Measurements from ENCODE around the gene TREX2. TPM values are rescaled to one million over a fixed set of nuclear protein-coding genes. Genes with fewer than 3 reads are reported as not detected.
"Not testable (repeated sequence)": the region's sequence is repeated elsewhere in the genome, so short reads cannot be mapped to it uniquely, and the experiment has no call there.

TREX2 gene
- total RNA-seq, 1 donor from 2014 or later, result 0.23 TPM

- no peak for DNase-seq (ENCODE audit: low spot score)
These were observed 35.0 kb downstream of the TREX2 start for GRCh38 chrX:153410888-153411254.

GRCh38 chrX:153410373-153410772, 35.5 kb downstream of the TREX2 start:
- no peak for DNase-seq (ENCODE audit: low spot score)
- no peak for ATAC-seq

More at GRCh38 chrX:153410888-153411254, 35.0 kb downstream of the TREX2 start:
- peak; percentile 4 for ATAC-seq

- ATAC-seq (peak; percentile 64), DNase-seq (ENCODE audit: low spot score) (peak; percentile 55)
These were observed 36.3 kb downstream of the TREX2 start for GRCh38 chrX:153409414-153410101.

- no peak for DNase-seq (ENCODE audit: low spot score)
- ATAC-seq, result no peak
These were observed 36.9 kb downstream of the TREX2 start for GRCh38 chrX:153408871-153409351.

- ATAC-seq, result no peak
- no peak for DNase-seq (ENCODE audit: low spot score)
These were observed 37.6 kb downstream of the TREX2 start for GRCh38 chrX:153408221-153408721.

- no peak for ATAC-seq
- no peak for DNase-seq (ENCODE audit: low spot score)
These were observed 38.1 kb downstream of the TREX2 start for GRCh38 chrX:153407736-153408135.

- DNase-seq (ENCODE audit: low spot score) (no peak), ATAC-seq (peak; percentile 62)
These were observed 39.0 kb downstream of the TREX2 start for GRCh38 chrX:153406903-153407302.

GRCh38 chrX:153406011-153406410, 39.8 kb downstream of the TREX2 start:
- DNase-seq (ENCODE audit: low spot score), result no peak
- no peak for ATAC-seq

GRCh38 chrX:153405426-153405825, 40.4 kb downstream of the TREX2 start:
- DNase-seq (ENCODE audit: low spot score) (no peak), ATAC-seq (no peak)

GRCh38 chrX:153404333-153404732, 41.5 kb downstream of the TREX2 start:
- not testable (repeated sequence) for DNase-seq (ENCODE audit: low spot score); ATAC-seq

- DNase-seq (ENCODE audit: low spot score), result no peak
- ATAC-seq, result no peak
These were observed 44.6 kb downstream of the TREX2 start, which contains the start of gene PNMA6E for GRCh38 chrX:153401133-153401764. PNMA6E (minus strand) TSS chrX:153401350; CDS start chrX:153398849, 2,501 bp downstream.

- DNase-seq (ENCODE audit: low spot score), result no peak
- ATAC-seq, result peak; percentile 34
These were observed 45.4 kb downstream of the TREX2 start for GRCh38 chrX:153400146-153401132.

- ATAC-seq (no peak), DNase-seq (ENCODE audit: low spot score) (no peak)
These were observed 47.4 kb downstream of the TREX2 start for GRCh38 chrX:153398275-153398960.

GRCh38 chrX:153397256-153397960, 48.4 kb downstream of the TREX2 start:
- no peak for DNase-seq (ENCODE audit: low spot score)

GRCh38 chrX:153396320-153397195, 49.3 kb downstream of the TREX2 start:
- ATAC-seq, result no peak

More at GRCh38 chrX:153397256-153397960, 48.4 kb downstream of the TREX2 start:
- ATAC-seq, result no peak

GRCh38 chrX:153395613-153396319, 50.1 kb downstream of the TREX2 start:
- DNase-seq (ENCODE audit: low spot score) (no peak), ATAC-seq (no peak)

More at GRCh38 chrX:153396320-153397195, 49.3 kb downstream of the TREX2 start:
- DNase-seq (ENCODE audit: low spot score), result no peak

- DNase-seq (ENCODE audit: low spot score) (no peak), ATAC-seq (no peak)
These were observed 51.2 kb downstream of the TREX2 start for GRCh38 chrX:153394612-153395011.

Measured in left lobe of liver (tissue), 2 donors.